Liver (tissue), 3 donors: ENCODE data around the gene TBC1D10A.
A peak's percentile ranks its signal among the peaks of the same experiment; 100 is the strongest.

Source experiments
- ATF3 ChIP-seq: IDR thresholded peaks from 2 replicates; pipeline ENCODE4 v1.6.1; 2016; ENCODE audit warnings: antibody characterized with exemption
- CTCF ChIP-seq: fragments of 150-350 bp; IDR thresholded peaks from 2 replicates; pipeline ENCODE4 v1.5.1; 2017; ENCODE audit warnings: improper control_type of control experiment, low read depth, low read length; ENCODE audit not compliant: missing input control
- EGR1 ChIP-seq, 2 donors: IDR thresholded peaks; 2 replicates each; pipeline ENCODE4 v1.6.1; 2016 to 2018; ENCODE audit warnings: antibody characterized with exemption in 2 of 2, low read depth in 2 of 2
- GABPA ChIP-seq, 2 donors: IDR thresholded peaks in 1 of 2; conservative IDR thresholded peaks in 1 of 2; 2 replicates each; pipeline ENCODE4 v1.6.1; 2016; ENCODE audit warnings: antibody characterized with exemption in 2 of 2, mild to moderate bottlenecking in 1 of 2, moderate library complexity in 1 of 2
- HNF4A ChIP-seq, 2 donors: conservative IDR thresholded peaks; 2 replicates each; pipeline ENCODE4 v1.6.1; 2016; ENCODE audit warnings: antibody characterized with exemption in 2 of 2, mild to moderate bottlenecking in 2 of 2
- MAX ChIP-seq: IDR thresholded peaks from 2 replicates; pipeline ENCODE4 v1.6.1; 2016; ENCODE audit warnings: antibody characterized with exemption
- RAD21 ChIP-seq, 2 donors: IDR thresholded peaks; 2 replicates each; pipeline ENCODE4 v1.6.1; 2016; ENCODE audit warnings: antibody characterized with exemption in 2 of 2, mild to moderate bottlenecking in 2 of 2
- REST ChIP-seq: IDR thresholded peaks from 2 replicates; pipeline ENCODE4 v1.6.1; 2016; ENCODE audit warnings: antibody characterized with exemption, mild to moderate bottlenecking
- SP1 ChIP-seq: IDR thresholded peaks from 2 replicates; pipeline ENCODE4 v1.6.1; 2018; ENCODE audit warnings: antibody characterized with exemption, mild to moderate bottlenecking
- YY1 ChIP-seq: IDR thresholded peaks from 2 replicates; pipeline ENCODE4 v1.6.1; 2016; ENCODE audit warnings: antibody characterized with exemption, mild to moderate bottlenecking
- donor health status: healthy.
- donor health status: healthy.

- TF ChIP-seq REST (no peak), EGR1 (IDR thresholded peaks at IDR 0.05; ENCODE audit: low read depth in 2 of 2) (no peak), CTCF (no peak), MAX (no peak), HNF4A (conservative IDR thresholded peaks at IDR 0.05) (no peak), RAD21 (IDR thresholded peaks at IDR 0.05) (no peak), YY1 (no peak), ATF3 (no peak), SP1 (peak; percentile 37), GABPA (IDR thresholded peaks at IDR 0.05 in 1 of 2, conservative IDR thresholded peaks at IDR 0.05 in 1 of 2) (no peak)
These were observed 49.0 kb downstream of the TBC1D10A start for GRCh38 chr22:30277547-30278344.
